KMS-11 (cell line): Measurements from ENCODE around the gene SBK3.

ENCODE experiments used
- H2AFZ ChIP-seq: fragments of 200-600 bp; sonication (generic); 2 replicates; pipeline ENCODE4 v1.6.1; 2016; ENCODE audit warnings: antibody characterized with exemption, mixed run types, low read depth
- H3K27ac ChIP-seq: fragments of 200-600 bp; sonication (generic); 2 replicates; pipeline ENCODE4 v1.6.1; 2016; ENCODE audit warnings: mild to moderate bottlenecking, mixed run types
- H3K27me3 ChIP-seq: fragments of 200-600 bp; sonication (generic); 2 replicates; pipeline ENCODE4 v1.6.1; 2017; ENCODE audit warnings: mild to moderate bottlenecking, low read depth, mixed run types, moderate library complexity; ENCODE audit not compliant: insufficient read depth
- H3K36me3 ChIP-seq: fragments of 200-600 bp; sonication (generic); 2 replicates; pipeline ENCODE4 v1.6.1; 2017; ENCODE audit warnings: mild to moderate bottlenecking, mixed run types; ENCODE audit not compliant: insufficient read depth
- H3K4me1 ChIP-seq: fragments of 200-600 bp; sonication (generic); 2 replicates; pipeline ENCODE4 v1.6.1; 2016; ENCODE audit warnings: mild to moderate bottlenecking, low read depth, mixed run types; ENCODE audit not compliant: poor library complexity, severe bottlenecking
- H3K4me2 ChIP-seq: fragments of 200-600 bp; sonication (generic); 2 replicates; pipeline ENCODE4 v1.7.0; 2016; ENCODE audit warnings: mild to moderate bottlenecking, mixed run types
- H3K4me3 ChIP-seq: fragments of 200-600 bp; sonication (generic); IDR thresholded peaks from 2 replicates; pipeline ENCODE4 v1.6.1; 2017; ENCODE audit warnings: low read depth, low read length, mixed read lengths; ENCODE audit not compliant: insufficient read depth
- H3K79me2 ChIP-seq: fragments of 200-600 bp; sonication (generic); 2 replicates; pipeline ENCODE4 v1.6.1; 2016; ENCODE audit warnings: low read depth, mixed run types; ENCODE audit not compliant: insufficient read depth
- H3K9ac ChIP-seq: fragments of 200-600 bp; sonication (generic); 2 replicates; pipeline ENCODE4 v1.6.1; 2016; ENCODE audit warnings: mild to moderate bottlenecking, mixed run types
- H4K20me1 ChIP-seq: fragments of 200-600 bp; sonication (generic); 2 replicates; pipeline ENCODE4 v1.6.1; 2016; ENCODE audit warnings: mild to moderate bottlenecking, mixed run types; ENCODE audit not compliant: insufficient read depth
- CTCF ChIP-seq: fragments of 200-600 bp; sonication (generic); conservative IDR thresholded peaks from 2 replicates; pipeline ENCODE4 v1.6.1; 2017; ENCODE audit warnings: low read depth, mild to moderate bottlenecking, antibody characterized with exemption, low read length, moderate library complexity, mixed read lengths

Gene SBK3

GRCh38 chr19:55493052-55493644 is 52.2 kb downstream of the SBK3 start:
- H3K9ac ChIP-seq: no peak overlapping the region
- H3K4me2 ChIP-seq: no peak overlapping the region
- H3K36me3 ChIP-seq: no peaks in the 10 kb centered on the region
- TF ChIP-seq CTCF: no peak
- H2AFZ ChIP-seq: no peak overlapping the region
- H4K20me1 ChIP-seq: no peaks in the 10 kb centered on the region
- no peak overlapping the region for H3K4me3 ChIP-seq
- H3K4me1 ChIP-seq: no peaks in the 10 kb centered on the region
- peaks cover 89% of the 10 kb centered on the region for H3K27me3 ChIP-seq
- no peak overlapping the region for H3K27ac ChIP-seq
- H3K79me2 ChIP-seq: no peaks in the 10 kb centered on the region

- TF ChIP-seq CTCF: no peak
- Histone ChIP-seq H3K27me3 (peaks cover 85% of the 10 kb centered on the region), H3K79me2 (no peaks in the 10 kb centered on the region), H2AFZ (no peak overlapping the region), H3K4me3 (no peak overlapping the region), H3K27ac (no peak overlapping the region), H3K4me1 (no peaks in the 10 kb centered on the region), H3K9ac (no peak overlapping the region), H3K4me2 (no peak overlapping the region), H3K36me3 (no peaks in the 10 kb centered on the region), H4K20me1 (no peaks in the 10 kb centered on the region)
Measured at GRCh38 chr19:55492362-55492944, 52.9 kb downstream of the SBK3 start.

- H3K4me1 ChIP-seq: no peaks in the 10 kb centered on the region
- H3K9ac ChIP-seq: no peak overlapping the region
- no peak overlapping the region for H3K4me2 ChIP-seq
- no peak overlapping the region for H2AFZ ChIP-seq
- no peak overlapping the region for H3K4me3 ChIP-seq
- peaks cover 84% of the 10 kb centered on the region for H3K27me3 ChIP-seq
- H3K79me2 ChIP-seq: no peaks in the 10 kb centered on the region
- no peaks in the 10 kb centered on the region for H4K20me1 ChIP-seq
- TF ChIP-seq CTCF: no peak
- no peaks in the 10 kb centered on the region for H3K36me3 ChIP-seq
- no peak overlapping the region for H3K27ac ChIP-seq
Measured at GRCh38 chr19:55491546-55492360, 53.6 kb downstream of the SBK3 start.
